Spinal cord (tissue), 10 donors: ENCODE measurements around the gene BAHCC1. TPM values are rescaled to one million over a fixed set of nuclear protein-coding genes. Genes with fewer than 3 reads are reported as not detected.

Source experiments
- DNase-seq, 6 donors: peaks; one replicate each; pipeline versions ENCODE4 v3.0.0 to v3.0.0-alpha.2; 2013 to 2015; ENCODE audit warnings: low spot score in 6 of 6, low read depth in 4 of 6
- H3K27ac ChIP-seq: one replicate; pipeline ENCODE4 v1.5.1; 2013; ENCODE audit warnings: low read depth, low read length, control low read depth
- H3K27me3 ChIP-seq: one replicate; pipeline ENCODE4 v1.6.1; 2013; ENCODE audit warnings: low read length; ENCODE audit not compliant: control insufficient read depth, insufficient read depth
- H3K36me3 ChIP-seq: one replicate; pipeline ENCODE4 v1.6.1; 2013; ENCODE audit warnings: low read length; ENCODE audit not compliant: control insufficient read depth, insufficient read depth
- H3K4me1 ChIP-seq: one replicate; pipeline ENCODE4 v1.6.1; 2013; ENCODE audit warnings: low read length; ENCODE audit not compliant: control insufficient read depth, insufficient read depth
- H3K4me3 ChIP-seq: one replicate; pipeline ENCODE4 v1.5.1; 2013; ENCODE audit warnings: low read depth, low read length, control low read depth
- H3K9me3 ChIP-seq: one replicate; pipeline ENCODE4 v1.6.1; 2013; ENCODE audit warnings: low read length; ENCODE audit not compliant: control insufficient read depth, insufficient read depth
- WGBS: methylation state at CpG from one replicate; pipeline ENCODE4 v1.1.5; 2013; ENCODE audit warnings: missing lambda C conversion rate; ENCODE audit not compliant: insufficient coverage; 5-methylcytosine and 5-hydroxymethylcytosine counted together
- polyA plus RNA-seq, 2 donors: library from polyadenylated mRNA; unstranded; fragments of 120-200 nt; gene quantifications; one replicate each; pipeline ENCODE4 v1.2.1, GENCODE V29; 2013; ENCODE audit not compliant: insufficient read length in 2 of 2
- total RNA-seq, 2 donors: library from RNA; depleted of rRNA in 1 of 2; stranded (reverse); fragments of 120-200 nt in 1 of 2; fragments of >200 nt in 1 of 2; gene quantifications; one replicate each; pipeline versions ENCODE4 v1.2.3 to v1.2.4, GENCODE V29; 2013 to 2014
- donor health status: healthy.

Gene BAHCC1
- total and polyA plus RNA-seq, 4 donors: 9.3 to 33.4 (median 20.5) TPM

- Histone ChIP-seq H3K9me3 (no peaks in the 10 kb centered on the region), H3K27ac (no peak overlapping the region), H3K36me3 (peaks cover 11% of the 10 kb centered on the region), H3K4me1 (peaks cover 27% of the 10 kb centered on the region), H3K27me3 (no peaks in the 10 kb centered on the region), H3K4me3 (no peak overlapping the region)
- no peak for DNase-seq
- WGBS: 93% methylated on average over 16 of the region's 25 CpGs
These were observed 18.1 kb upstream of the BAHCC1 start for GRCh38 chr17:81376946-81377714.

DNA sequence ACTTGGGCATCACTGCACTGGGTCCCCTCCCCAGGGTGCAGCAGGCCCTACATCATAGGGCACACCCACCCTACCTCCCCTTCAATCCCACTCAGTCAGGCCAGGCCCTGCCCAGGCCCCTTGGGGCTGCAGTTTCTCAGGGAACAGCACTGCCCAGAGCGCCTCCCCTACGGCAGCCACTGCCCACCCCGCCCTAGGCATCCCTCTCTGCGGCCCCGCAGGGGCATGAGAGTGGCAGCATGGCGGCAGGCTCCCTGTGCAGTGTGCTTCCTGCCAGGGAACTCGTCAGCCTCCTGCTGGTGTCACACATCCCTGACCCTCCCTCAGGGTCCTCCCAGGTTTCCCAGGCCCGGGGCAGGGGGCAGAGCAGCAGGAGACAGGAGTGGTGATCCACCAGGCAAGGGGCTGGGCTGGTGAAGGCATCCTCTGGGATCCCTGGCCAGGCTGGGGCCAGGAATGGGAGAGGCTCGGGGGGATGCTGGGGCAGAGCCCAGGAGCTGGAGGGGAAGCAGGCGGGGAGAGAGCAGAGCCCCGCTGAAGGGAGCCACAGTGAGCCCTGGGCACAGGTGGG is 16.2 kb upstream of the BAHCC1 start:
- WGBS: 78% methylated on average over 11 of the region's 11 CpGs
- Histone ChIP-seq H3K27ac (no peak overlapping the region), H3K36me3 (peaks cover 22% of the 10 kb centered on the region), H3K9me3 (no peaks in the 10 kb centered on the region), H3K27me3 (no peaks in the 10 kb centered on the region), H3K4me3 (no peak overlapping the region), H3K4me1 (peaks cover 26% of the 10 kb centered on the region)
- DNase-seq: no peak

GRCh38 chr17:81379523-81379942 is 15.7 kb upstream of the BAHCC1 start:
- H3K27me3 ChIP-seq: no peaks in the 10 kb centered on the region
- peaks cover 23% of the 10 kb centered on the region for H3K36me3 ChIP-seq
- H3K9me3 ChIP-seq: no peaks in the 10 kb centered on the region
- H3K4me3 ChIP-seq: no peak overlapping the region
- H3K27ac ChIP-seq: no peak overlapping the region
- WGBS: 79% methylated on average over 13 of the region's 17 CpGs
- no peak for DNase-seq
- peaks cover 31% of the 10 kb centered on the region for H3K4me1 ChIP-seq

DNA sequence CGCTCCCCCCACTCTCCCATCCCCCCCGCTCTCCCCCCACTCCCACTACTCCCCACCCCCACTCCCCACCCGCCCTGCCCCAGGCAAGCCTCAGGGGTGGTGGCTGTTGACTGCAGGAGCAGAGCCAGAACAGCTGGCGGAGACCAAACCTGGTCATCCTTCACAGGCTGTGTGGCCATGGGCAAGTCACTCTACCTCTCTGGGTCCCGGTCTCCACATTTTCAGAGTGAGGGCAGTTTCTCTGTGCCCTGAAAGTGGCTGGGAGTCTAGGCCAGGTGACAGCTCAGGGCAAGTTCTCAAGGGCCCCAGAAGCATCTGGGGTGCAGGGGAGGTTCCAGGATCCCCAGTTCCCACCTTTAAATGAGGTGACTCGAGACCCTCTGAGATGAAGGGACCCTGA is 15.1 kb upstream of the BAHCC1 start:
- DNase-seq: no peak
- H3K4me1 ChIP-seq: peaks cover 37% of the 10 kb centered on the region
- H3K36me3 ChIP-seq: peaks cover 23% of the 10 kb centered on the region
- H3K27ac ChIP-seq: no peak overlapping the region
- WGBS: 91% methylated on average over 3 of the region's 6 CpGs
- no peak overlapping the region for H3K4me3 ChIP-seq
- no peaks in the 10 kb centered on the region for H3K9me3 ChIP-seq
- H3K27me3 ChIP-seq: no peaks in the 10 kb centered on the region

DNA sequence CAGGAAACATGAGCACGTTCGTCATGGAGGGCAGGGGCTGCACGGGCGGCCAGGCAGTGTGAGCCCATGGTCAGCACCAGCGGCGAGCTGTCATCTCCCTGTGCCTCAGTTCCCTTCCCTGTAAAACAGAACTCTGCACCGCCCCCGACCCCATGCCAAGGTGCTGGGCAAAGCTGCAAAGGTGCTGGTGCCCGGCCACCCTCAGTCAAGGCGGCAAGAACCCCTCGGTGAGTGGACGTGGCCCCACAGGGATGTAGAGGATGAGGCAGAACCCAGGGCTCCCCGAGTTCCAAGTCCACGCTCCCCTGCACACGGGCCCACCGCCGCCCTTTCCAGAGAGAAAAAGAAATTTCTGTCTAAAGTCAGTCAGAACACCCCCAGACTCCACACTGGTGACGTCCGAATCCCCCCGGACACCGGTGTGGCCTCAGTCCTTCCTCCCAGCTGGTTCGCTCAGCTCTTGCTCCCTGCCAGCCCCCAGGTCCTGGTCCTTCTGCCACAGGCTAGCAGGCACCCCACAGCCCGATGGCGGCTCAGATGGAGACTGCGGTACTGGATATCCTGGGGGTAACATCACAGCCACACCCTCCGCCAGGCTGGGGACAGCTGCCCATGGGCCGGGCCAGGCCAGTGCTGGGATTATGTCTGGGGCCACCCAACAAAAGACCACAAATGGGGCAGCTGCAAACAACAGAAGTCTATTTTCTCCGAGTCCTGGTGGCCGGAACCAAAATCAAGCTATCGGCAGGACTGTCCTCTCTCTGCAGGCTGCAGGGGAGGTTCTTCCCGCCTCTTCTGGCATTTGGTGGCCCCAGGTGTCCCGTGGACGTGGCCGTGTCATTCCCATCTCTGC is 14.4 kb upstream of the BAHCC1 start:
- DNase-seq: no peak
- no peaks in the 10 kb centered on the region for H3K27me3 ChIP-seq
- WGBS: 71% methylated on average over 26 of the region's 34 CpGs
- H3K4me1 ChIP-seq: peaks cover 45% of the 10 kb centered on the region
- peaks cover 23% of the 10 kb centered on the region for H3K36me3 ChIP-seq
- H3K27ac ChIP-seq: no peak overlapping the region
- H3K4me3 ChIP-seq: no peak overlapping the region
- no peaks in the 10 kb centered on the region for H3K9me3 ChIP-seq

GRCh38 chr17:81381632-81382577 is 13.4 kb upstream of the BAHCC1 start:
- H3K27ac ChIP-seq: no peak overlapping the region

GRCh38 chr17:81382851-81383250 is 12.4 kb upstream of the BAHCC1 start:
- Histone ChIP-seq H3K4me1 (peaks cover 55% of the 10 kb centered on the region), H3K27me3 (no peaks in the 10 kb centered on the region), H3K27ac (no peak overlapping the region), H3K4me3 (no peak overlapping the region), H3K36me3 (peaks cover 23% of the 10 kb centered on the region), H3K9me3 (no peaks in the 10 kb centered on the region)
- no peak for DNase-seq
- 60% methylated on average over 1 of the region's 6 CpGs for WGBS

More at GRCh38 chr17:81381632-81382577, 13.4 kb upstream of the BAHCC1 start:
- no peak for DNase-seq
- Histone ChIP-seq H3K9me3 (no peaks in the 10 kb centered on the region), H3K4me3 (no peak overlapping the region), H3K36me3 (peaks cover 23% of the 10 kb centered on the region), H3K27me3 (no peaks in the 10 kb centered on the region), H3K4me1 (peaks cover 51% of the 10 kb centered on the region)
- 85% methylated on average over 18 of the region's 37 CpGs for WGBS

DNA sequence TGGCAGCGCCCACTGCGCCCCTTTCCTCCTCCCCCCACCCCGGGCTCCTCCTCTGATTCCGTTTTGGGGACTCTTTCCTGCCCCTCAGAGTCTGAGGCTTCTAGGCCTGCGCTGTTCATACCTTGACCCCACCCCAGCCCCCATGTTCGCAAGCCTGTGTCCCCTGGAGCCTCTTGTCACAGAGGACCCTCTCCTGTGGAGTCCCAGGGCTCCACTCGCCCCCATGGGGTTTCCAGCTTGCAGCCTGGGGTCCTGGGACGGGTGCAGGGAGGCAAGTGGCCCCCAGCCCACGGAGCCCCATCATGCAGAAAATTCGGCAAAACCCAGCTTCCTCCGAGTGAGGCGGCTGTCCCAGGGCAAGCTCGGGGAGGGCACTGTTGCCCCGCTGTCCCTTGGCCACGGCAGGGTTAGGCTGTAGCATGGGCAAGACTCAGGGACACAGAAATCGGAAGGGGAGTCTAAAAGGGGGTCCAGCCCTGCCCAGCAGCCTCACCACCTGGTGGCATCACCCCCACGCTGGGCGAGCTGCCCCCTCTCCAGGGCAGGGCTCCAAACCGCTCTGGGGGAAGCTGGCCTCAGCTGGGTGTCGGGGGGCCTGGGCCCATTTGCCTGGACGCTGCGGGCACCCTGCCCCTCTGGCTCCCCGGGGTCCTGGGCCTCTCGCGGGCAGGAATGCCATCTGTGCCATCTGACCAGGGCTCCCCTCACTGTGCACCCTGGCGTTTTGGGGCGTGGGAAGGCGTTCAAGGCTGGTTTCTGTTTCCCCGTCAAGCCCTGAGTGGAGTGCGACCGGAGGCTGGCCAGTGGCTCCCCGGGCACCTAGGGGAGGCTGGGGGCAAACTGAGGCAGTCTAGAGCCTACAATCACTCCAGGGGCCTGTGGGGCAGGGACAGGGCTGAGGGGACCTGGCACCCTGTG is 11.5 kb upstream of the BAHCC1 start:
- 90% methylated on average over 29 of the region's 32 CpGs for WGBS
- Histone ChIP-seq H3K27me3 (no peaks in the 10 kb centered on the region), H3K9me3 (no peaks in the 10 kb centered on the region), H3K36me3 (peaks cover 24% of the 10 kb centered on the region), H3K27ac (peak overlapping the region; percentile 7), H3K4me1 (peaks cover 64% of the 10 kb centered on the region), H3K4me3 (no peak overlapping the region)
- DNase-seq: no peak
